Subcutaneous adipose tissue (tissue), 4 donors: ENCODE results near the gene DPF3. TPM values are rescaled to one million over a fixed set of nuclear protein-coding genes. Genes with fewer than 3 reads are reported as not detected.

ENCODE experiments used
- total RNA-seq, 4 donors: library from RNA; depleted of rRNA; stranded (reverse); fragments of >200 nt; gene quantifications; one replicate each; pipeline ENCODE4 v1.1.0, GENCODE V29; 2016
- TF ChIP-seq, protein P1 (sequence below): fragments of 450-650 bp; IDR thresholded peaks from one replicate; pipeline ENCODE4 v1.5.1; 2016; ENCODE audit warnings: low read depth, mild to moderate bottlenecking, control low read depth, antibody characterized with exemption, moderate library complexity

DPF3 gene
- total RNA-seq, 4 donors from 2014 or later: 0.33 to 6.8 TPM; not detected in 2

DNA sequence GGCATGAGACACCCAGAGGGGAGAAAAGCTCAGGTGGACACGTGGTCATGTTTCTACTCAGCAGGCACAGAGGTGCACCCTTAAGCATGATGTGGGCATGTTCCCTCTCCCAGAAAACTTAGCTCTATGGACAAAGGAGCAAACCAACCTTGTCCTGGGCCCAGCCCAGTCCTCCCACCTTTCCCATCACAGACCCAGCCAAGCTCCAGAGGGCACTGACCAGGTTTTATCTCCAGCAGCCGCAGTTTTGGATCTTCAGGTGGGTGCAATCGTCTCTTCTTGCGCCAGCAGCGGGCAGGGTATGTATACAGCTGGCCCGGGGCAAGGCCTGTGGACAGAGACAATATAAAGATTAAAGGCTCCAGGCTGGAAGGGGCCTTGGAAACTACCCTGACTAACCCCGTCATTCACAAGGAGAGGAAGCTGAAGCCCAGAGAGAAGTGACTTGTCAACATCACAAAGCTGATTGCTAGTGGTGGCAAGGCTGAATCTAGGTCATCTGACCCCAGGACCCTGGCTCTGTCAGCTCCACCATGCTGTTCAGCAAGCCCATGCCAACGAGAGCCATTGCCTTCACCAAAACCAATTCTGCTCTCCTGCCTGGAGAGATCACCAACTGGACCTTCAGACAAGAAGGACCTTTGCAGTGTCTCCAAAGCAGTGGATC is 140.7 kb downstream of the DPF3 start:
- TF ChIP-seq, protein P1, sequence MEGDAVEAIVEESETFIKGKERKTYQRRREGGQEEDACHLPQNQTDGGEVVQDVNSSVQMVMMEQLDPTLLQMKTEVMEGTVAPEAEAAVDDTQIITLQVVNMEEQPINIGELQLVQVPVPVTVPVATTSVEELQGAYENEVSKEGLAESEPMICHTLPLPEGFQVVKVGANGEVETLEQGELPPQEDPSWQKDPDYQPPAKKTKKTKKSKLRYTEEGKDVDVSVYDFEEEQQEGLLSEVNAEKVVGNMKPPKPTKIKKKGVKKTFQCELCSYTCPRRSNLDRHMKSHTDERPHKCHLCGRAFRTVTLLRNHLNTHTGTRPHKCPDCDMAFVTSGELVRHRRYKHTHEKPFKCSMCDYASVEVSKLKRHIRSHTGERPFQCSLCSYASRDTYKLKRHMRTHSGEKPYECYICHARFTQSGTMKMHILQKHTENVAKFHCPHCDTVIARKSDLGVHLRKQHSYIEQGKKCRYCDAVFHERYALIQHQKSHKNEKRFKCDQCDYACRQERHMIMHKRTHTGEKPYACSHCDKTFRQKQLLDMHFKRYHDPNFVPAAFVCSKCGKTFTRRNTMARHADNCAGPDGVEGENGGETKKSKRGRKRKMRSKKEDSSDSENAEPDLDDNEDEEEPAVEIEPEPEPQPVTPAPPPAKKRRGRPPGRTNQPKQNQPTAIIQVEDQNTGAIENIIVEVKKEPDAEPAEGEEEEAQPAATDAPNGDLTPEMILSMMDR: no peak

DNA sequence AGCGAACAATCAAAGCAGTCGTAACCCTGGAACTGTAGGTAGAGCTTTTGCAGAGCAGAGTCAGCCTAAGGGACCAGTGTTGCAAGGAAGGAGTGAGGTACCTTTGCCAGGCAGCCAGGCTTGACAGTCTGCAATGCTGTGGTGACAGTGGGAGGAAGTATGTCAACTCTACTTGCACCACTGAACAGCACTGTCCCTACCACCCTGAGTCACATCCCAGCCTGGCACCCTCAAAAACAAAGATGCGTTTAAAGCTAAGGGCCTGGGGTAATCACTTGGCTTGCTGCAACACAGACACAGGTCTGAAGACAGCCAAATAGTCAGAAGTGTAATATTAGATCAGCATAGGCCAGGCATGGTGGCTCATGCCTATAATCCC is 141.9 kb downstream of the DPF3 start:
- TF ChIP-seq, protein P1: no peak

DNA sequence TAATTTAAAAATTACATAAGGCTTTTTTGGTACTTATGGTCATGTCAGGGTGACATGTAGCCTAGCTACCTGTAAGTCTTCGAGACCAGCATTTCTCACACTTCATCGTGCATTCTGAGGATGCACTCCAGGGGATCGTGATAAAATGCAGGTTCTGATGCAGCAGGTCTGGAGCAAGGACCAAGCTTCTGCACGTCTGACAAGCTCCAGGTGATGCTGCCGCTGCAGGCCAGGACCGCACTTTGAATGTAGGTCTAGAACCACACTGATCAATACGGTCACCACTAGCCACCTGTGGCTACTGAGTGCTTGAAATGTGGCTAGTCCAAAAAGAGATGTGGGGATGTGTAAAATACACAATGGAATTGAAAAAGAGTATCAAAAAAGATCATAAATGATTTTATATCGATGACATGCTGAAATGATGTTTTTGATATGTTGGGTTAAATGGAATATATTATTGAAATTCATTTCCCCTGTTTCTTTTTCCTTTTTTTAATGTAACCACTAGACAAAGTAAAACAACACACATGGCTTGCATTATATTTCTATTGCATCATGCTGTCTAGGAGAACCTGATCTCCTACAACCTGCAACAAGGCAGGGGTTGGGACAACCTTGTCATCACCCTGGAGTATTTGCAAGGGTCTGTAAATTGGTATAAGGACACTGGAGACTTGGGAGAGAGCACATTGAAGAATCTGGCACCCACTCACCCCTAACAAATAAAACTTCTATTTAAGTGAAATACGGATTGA is 142.4 kb downstream of the DPF3 start:
- TF ChIP-seq, protein P1: no peak

GRCh38 chr14:72747652-72748051 is 146.2 kb downstream of the DPF3 start:
- TF ChIP-seq, protein P1: no peak

DNA sequence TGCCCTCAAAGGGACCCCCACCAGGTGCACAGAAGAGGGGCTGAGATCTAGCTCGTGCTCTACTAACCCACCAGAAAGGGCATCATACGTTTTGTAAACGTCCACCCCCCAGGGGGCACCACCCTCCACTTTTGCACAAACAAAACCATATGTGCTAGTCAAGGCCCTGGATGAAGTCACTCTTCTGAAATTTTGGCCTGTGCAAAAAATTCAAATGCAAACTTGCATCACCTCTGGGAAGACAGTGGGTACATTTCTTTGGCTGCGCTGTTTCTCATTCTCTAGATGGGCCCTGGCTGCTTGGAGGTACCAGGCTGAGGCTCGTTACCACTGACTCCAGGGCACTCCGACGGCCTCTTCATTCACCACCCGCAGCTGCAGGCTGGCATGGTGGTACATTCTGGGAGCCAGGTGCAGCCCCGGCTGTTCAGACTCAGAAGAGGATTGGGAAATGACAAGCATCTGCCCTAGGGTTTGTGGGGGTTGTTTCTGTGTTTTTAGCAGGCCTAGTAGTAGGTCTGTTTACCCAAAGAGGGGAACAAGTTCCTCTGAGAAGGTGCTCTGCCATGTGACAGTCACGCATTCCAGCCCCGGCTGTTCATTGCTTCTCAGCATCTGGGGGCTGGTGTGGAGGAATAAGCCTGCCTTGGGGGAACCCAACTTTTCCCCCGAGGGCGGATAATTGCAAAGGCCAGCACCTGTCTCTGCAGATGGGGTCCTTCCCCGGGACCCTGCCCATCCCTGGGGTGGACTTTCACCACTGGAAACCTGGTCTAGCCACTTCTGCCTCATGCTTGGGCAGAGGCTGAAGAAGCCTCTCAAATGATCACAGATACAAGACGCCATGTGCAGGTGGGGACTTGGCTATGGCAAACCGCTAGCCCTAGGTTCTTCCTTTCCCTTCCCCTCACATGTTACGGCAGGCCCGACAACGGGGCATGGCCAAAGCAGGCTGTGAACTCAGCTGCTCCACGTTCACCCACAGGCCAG is 147.6 kb downstream of the DPF3 start:
- TF ChIP-seq, protein P1: no peak

- TF ChIP-seq, protein P1: no peak
Measured at GRCh38 chr14:72745546-72745945, 148.4 kb downstream of the DPF3 start.
